C4-2B (cell line): ENCODE measurements around the gene AKNA.

Experiments used
- ZFX ChIP-seq: fragments of 450-650 bp; IDR thresholded peaks from 2 replicates; pipeline ENCODE4 v1.6.1; 2017
- TF ChIP-seq, protein P1 (sequence below): fragments of 450-650 bp; conservative IDR thresholded peaks from 2 replicates; pipeline ENCODE4 v1.5.1; 2017; ENCODE audit warnings: mild to moderate bottlenecking

DNA sequence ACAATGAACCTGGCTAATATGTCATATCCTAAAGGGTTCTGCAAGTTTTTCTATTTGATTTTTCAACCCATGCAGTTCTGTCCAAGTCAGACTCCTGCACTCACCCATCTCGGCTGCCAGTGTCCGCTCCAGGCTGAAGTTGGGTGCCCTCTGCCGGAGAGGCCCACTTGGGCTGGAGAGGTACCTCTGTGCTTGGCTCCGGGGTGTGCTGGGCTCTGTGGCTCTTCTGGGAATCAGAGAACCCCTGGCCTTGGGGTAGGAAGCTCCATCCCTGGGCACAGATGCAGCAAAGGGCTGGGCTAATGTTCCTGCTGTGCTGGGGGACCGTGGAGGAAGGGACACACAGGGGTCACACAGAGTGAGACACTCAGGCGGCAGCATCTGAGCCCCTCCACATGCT is 32.0 kb downstream of the AKNA start:
- TF ChIP-seq, protein P1, sequence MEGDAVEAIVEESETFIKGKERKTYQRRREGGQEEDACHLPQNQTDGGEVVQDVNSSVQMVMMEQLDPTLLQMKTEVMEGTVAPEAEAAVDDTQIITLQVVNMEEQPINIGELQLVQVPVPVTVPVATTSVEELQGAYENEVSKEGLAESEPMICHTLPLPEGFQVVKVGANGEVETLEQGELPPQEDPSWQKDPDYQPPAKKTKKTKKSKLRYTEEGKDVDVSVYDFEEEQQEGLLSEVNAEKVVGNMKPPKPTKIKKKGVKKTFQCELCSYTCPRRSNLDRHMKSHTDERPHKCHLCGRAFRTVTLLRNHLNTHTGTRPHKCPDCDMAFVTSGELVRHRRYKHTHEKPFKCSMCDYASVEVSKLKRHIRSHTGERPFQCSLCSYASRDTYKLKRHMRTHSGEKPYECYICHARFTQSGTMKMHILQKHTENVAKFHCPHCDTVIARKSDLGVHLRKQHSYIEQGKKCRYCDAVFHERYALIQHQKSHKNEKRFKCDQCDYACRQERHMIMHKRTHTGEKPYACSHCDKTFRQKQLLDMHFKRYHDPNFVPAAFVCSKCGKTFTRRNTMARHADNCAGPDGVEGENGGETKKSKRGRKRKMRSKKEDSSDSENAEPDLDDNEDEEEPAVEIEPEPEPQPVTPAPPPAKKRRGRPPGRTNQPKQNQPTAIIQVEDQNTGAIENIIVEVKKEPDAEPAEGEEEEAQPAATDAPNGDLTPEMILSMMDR = no peak
- TF ChIP-seq ZFX = no peak
